GM18951 (cell line): ENCODE results near the gene NOS3.
"Not testable (repeated sequence)": the region's sequence is repeated elsewhere in the genome, so short reads cannot be mapped to it uniquely, and the experiment has no call there.

Source experiments
- POLR2A ChIP-seq: IDR thresholded peaks from 4 replicates; pipeline ENCODE4 v1.6.1; 2011; ENCODE audit warnings: mild to moderate bottlenecking; ENCODE audit not compliant: insufficient read length, insufficient read depth; ENCODE audit errors: extremely low read depth
- in situ Hi-C: fragments of 300-500 bp; cut with MboI; formaldehyde crosslinking; loops from one replicate; pipeline ENCODE4 v1.12.0; 2022; ENCODE audit warnings: low sequenced_read_pairs, mixed read lengths, inconsistent platforms; ENCODE audit not compliant: unreplicated experiment

Gene NOS3

DNA sequence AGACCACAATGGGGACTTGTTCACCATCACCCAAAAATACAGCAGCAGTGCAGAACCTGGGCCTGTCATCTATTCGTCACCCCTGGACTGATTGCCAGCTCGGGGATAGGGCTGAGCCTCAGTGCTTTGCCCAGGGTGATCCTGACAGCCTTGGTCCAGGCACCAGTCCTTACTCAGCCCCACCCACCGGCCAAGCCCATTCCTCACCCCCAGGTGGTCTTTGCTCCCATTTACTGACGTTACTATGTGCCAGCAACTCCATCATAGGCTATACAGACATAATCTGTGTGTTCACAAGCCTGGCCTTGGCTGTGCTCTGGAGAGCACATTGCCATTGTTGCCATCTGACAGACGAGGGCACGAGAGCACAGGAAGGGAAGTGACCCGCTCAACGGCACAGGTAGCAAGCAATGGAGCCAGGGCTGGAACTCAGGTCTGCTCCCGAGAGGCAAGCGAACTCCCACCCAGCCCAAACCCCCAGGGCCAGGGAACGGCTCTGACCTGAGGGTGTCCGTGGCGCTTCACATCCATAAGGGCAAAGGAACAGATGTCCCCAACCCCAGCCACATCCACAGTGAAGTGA is 26.6 kb downstream of the NOS3 start:
- in situ Hi-C loops: no loop called here
- TF ChIP-seq POLR2A: no peak

DNA sequence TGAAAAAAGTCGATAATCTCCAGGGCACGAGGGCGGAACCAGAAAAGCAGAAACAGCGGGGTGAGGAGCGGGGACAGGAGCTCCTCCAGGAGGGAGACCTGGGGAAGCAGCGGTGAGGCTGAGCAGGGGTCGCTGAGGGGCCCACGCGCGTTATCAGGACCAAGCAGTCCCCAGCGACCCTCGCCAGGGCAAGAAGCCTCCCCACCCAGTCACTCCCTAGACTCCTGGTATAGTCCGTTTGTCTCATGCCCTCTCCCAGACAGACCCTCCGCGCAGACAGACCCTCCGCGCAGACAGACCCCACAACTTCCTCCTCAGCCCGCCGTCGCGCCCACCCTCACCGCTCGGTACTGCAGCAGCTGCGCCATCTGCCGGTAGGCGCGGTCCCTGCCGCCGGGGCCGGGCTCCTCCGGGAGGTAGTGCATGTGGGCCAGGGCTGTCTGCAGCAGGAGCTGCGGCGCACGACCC is 27.2 kb downstream of the NOS3 start:
- no peak for TF ChIP-seq POLR2A
- in situ Hi-C loops: no loop called here

DNA sequence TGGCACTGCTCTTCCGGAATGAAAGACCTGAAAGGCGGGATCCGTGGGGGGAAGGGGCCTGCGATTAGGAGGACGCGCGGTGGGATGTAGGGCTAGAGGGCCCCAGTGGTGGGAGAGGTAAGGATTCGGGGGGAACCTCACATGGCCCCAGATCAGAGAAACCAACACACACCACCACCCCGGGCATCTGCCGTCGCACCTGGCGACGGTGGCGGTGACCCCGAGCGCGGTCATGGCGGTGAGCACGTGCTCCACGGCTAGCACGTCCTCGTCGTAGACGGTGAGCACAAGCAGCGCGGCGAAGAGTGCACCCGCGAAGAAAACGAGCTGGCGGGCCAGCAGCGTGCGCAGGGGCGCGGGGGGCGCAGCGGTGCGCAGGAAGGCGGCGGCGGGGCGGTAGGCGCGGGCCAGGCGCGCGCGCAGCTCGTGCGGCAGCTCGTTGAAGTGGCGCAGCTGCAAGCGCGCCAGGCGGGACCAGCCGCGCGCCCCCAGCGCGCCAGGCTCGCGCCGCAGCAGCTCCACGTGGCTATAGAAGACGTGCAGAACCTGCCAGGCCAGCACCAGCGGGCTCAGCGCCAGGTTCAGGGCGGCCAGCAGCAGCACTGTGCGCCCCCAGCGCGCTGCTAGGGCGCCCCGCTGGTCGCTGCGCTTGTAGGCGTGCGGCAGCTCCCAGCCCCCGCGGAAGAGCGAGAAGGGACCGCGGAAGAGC is 27.8 kb downstream of the NOS3 start:
- TF ChIP-seq POLR2A: no peak
- in situ Hi-C loops: no loop called here

DNA sequence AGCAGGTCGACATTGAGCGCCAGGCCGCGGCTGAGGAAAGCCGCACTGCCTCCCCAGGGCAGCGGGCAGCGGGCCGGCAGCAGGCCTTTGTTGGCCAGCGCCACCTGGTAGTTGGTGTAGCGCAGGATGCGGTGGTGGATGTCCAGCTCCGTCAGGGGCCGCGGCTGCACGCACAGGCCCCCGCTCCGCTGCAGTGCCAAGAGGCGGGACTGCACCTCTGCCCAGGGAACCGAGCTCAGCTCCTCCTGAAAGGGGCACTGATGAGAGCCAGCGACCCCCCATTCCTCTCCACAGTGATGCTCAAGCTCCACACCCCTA is 28.3 kb downstream of the NOS3 start:
- in situ Hi-C loops: no loop called here
- TF ChIP-seq POLR2A: no peak

DNA sequence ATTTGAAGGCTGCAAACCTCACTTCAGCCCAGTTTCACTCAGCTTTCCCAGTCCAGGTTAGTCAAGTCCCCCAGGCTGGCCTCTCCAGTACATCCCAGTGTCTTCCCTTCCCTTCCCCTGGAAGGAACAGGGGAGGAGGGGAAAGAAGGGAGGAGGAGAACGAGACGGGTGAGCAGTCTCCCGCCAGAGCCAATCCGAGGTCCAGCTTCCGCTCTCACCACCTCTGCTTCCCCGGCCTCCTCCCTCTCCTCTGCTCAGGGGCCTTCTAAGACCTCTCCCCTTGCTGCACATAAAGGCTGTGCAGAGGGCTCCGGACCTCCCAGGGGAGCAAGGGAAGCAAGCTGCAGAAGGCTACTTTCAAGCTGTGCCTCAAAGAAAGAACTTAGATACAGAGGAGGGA is 29.4 kb downstream of the NOS3 start:
- in situ Hi-C loops: no loop called here
- no peak for TF ChIP-seq POLR2A

GRCh38 chr7:151023232-151023631 is 32.4 kb downstream of the NOS3 start:
- TF ChIP-seq POLR2A: no peak
- in situ Hi-C loops: no loop called here

- in situ Hi-C loops: no loop called here
- TF ChIP-seq POLR2A: no peak
Observed at GRCh38 chr7:151024435-151025056, 33.7 kb downstream of the NOS3 start, which contains the start of gene ATG9B. TSS of gene ATG9B (minus strand) at chr7:151024494. CDS start at chr7:151024423, 71 bp downstream.

GRCh38 chr7:151025924-151026671 is 35.3 kb downstream of the NOS3 start:
- in situ Hi-C loops: no loop called here
- TF ChIP-seq POLR2A: no peak

- in situ Hi-C loops: not testable (repeated sequence)
Observed at GRCh38 chr7:151026771-151027727, 36.2 kb downstream of the NOS3 start.

DNA sequence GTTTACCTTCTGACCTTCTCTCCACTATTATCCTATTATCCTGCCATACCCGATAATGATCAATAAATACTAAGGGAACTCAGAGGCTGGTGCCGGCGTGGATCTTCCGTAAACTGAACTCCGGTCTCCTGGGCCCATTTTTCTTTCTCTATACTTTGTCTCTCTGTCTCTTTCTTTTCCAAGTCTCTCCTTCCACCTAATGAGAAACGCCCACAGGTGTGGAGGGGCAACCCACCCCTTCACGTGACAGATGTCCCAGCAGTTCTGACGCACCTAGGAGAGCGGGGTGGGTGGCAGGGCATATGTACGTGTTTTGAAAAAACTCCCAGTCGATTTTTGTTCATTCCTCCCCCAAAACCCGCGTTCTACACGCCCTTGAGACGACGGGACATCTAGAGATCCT is 36.9 kb downstream of the NOS3 start:
- in situ Hi-C loops: not testable (repeated sequence)

GRCh38 chr7:151028131-151028947 is 37.5 kb downstream of the NOS3 start, which contains the start of gene ABCB8:
TSS of gene ABCB8 (plus strand) at chr7:151028450. CDS start at chr7:151028516, 66 bp downstream.
- in situ Hi-C loops: no loop called here
- TF ChIP-seq POLR2A: peak; percentile 73
